Stimulated activated effector memory CD8-positive, alpha-beta T cell treated with anti-CD3 and anti-CD28 coated beads, Interleukin-12 subunit alpha, Interleukin-12 subunit beta, amount 100 ng/mL, for 72 hours (primary cell): Measurements from ENCODE around the gene RANBP10.
A peak's percentile ranks its signal among the peaks of the same experiment; 100 is the strongest.
"Not testable (repeated sequence)": the region's sequence is repeated elsewhere in the genome, so short reads cannot be mapped to it uniquely, and the experiment has no call there.

Experiments
- ATAC-seq: fragments of 150-1000 bp; cut with Tn5 transposase; 2 replicates; pipeline ENCODE4 v1.10.0; 2021
- DNase-seq, 2 donors: peaks; one replicate each; pipeline ENCODE4 v3.0.0; 2021 to 2022; ENCODE audit warnings: low spot score in 2 of 2
- H3K27ac Mint-ChIP-seq: one replicate; pipeline ENCODE4 v1.8.0; 2022; ENCODE audit warnings: mild to moderate bottlenecking, mixed read lengths
- H3K36me3 Mint-ChIP-seq: one replicate; pipeline ENCODE4 v1.8.0; 2022; ENCODE audit warnings: mild to moderate bottlenecking, mixed read lengths
- H3K4me1 Mint-ChIP-seq: one replicate; pipeline ENCODE4 v1.8.0; 2022; ENCODE audit warnings: mixed read lengths
- H3K4me3 Mint-ChIP-seq: one replicate; pipeline ENCODE4 v1.8.0; 2022; ENCODE audit warnings: mild to moderate bottlenecking, mixed read lengths
- H3K9me3 Mint-ChIP-seq: one replicate; pipeline ENCODE4 v1.8.0; 2022; ENCODE audit warnings: mixed read lengths

Gene RANBP10

GRCh38 chr16:67773569-67774456 lies 32.5 kb downstream of the RANBP10 start:
- H3K27ac Mint-ChIP-seq, result peak overlapping the region; percentile 64

GRCh38 chr16:67773099-67773498 lies 33.3 kb downstream of the RANBP10 start:
- Mint-ChIP-seq H3K4me3 (no peak overlapping the region), H3K27ac (peak overlapping the region; percentile 64), H3K4me1 (no peaks in the 10 kb centered on the region), H3K36me3 (peaks cover 44% of the 10 kb centered on the region), H3K9me3 (no peaks in the 10 kb centered on the region)
- DNase-seq (no peak), ATAC-seq (no peak)

More at GRCh38 chr16:67773569-67774456, 32.5 kb downstream of the RANBP10 start:
- Mint-ChIP-seq H3K9me3 (no peaks in the 10 kb centered on the region), H3K4me3 (no peak overlapping the region), H3K36me3 (peaks cover 42% of the 10 kb centered on the region), H3K4me1 (no peaks in the 10 kb centered on the region)
- no peak for DNase-seq
- ATAC-seq, result no peak

GRCh38 chr16:67770346-67770991 lies 35.9 kb downstream of the RANBP10 start:
- H3K4me3 Mint-ChIP-seq, result no peak overlapping the region
- no peak overlapping the region for H3K27ac Mint-ChIP-seq
- H3K36me3 Mint-ChIP-seq, result peaks cover 41% of the 10 kb centered on the region
- no peak for ATAC-seq
- H3K9me3 Mint-ChIP-seq, result no peaks in the 10 kb centered on the region
- no peak for DNase-seq
- H3K4me1 Mint-ChIP-seq, result no peaks in the 10 kb centered on the region

DNA sequence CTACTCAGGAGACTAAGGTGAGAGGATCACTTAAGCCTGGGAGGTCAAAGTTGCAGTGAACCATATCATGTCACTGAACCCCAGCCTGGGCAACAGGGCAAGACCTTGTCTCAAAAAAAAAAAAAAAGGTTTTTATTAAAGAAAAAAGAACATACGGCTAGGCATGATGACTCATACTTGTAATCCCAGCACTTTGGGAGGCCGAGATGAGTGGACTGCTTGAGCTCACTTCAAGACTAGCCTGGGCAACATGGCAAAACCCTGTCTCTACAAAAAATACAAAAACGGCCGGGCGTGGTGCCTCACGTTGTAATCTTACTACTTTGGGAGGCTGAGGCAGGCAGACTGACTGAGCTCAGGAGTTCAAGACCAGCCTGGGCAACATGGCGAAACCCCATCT lies 38.4 kb downstream of the RANBP10 start:
- Mint-ChIP-seq H3K4me1 (peaks cover 2% of the 10 kb centered on the region), H3K9me3 (no peaks in the 10 kb centered on the region), H3K36me3 (peaks cover 38% of the 10 kb centered on the region), H3K27ac (no peak overlapping the region), H3K4me3 (no peak overlapping the region)
- no peak for DNase-seq
- peak; percentile 31 for ATAC-seq

DNA sequence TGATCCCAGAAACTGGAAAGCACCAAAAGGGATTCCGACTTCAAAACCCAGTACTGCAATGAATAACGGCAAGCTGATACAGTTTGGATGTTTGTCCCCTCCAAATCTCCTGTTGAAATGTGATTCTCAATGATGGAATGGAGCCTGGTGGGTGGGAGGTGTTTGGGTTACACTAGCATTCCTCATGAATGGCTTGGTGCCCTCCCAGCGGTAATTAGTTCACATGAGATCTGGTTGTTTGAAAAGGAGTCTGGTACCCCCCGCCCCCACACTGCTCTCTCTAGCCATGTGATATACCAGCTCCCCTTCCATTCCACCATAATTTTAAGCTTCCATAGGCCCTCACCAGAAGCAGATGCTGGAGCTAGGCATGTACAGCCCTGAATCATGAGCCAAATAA lies 40.1 kb downstream of the RANBP10 start:
- H3K4me1 Mint-ChIP-seq, result peaks cover 9% of the 10 kb centered on the region
- ATAC-seq, result no peak
- H3K9me3 Mint-ChIP-seq, result no peaks in the 10 kb centered on the region
- no peak overlapping the region for H3K27ac Mint-ChIP-seq
- DNase-seq, result no peak
- H3K4me3 Mint-ChIP-seq, result no peak overlapping the region
- H3K36me3 Mint-ChIP-seq, result peaks cover 26% of the 10 kb centered on the region

DNA sequence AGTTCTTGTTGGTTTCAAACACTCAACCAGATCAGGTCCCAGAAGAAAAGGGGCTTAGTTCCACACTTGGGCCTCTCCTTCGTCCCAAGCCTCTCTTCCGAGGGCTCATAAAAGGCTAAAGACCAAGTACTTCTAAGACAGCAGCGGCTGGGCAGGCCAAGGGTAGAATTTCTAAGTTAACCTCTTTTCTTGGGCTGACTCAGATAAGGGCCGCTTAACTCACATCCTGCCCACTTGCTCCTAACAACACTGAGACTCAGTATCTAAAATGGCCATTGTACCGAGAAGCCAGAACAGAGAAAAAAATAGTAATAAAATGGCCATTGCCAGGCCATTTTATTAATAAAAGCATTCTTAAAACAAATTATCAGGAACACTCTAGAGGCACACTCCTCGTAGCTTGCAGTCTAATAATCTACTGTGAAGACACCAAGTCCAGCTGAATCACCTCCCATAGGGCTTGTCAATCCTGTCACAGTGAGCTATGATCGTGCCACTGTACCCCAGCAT lies 42.1 kb downstream of the RANBP10 start:
- peaks cover 6% of the 10 kb centered on the region for H3K36me3 Mint-ChIP-seq
- H3K27ac Mint-ChIP-seq, result no peak overlapping the region
- no peak overlapping the region for H3K4me3 Mint-ChIP-seq
- H3K4me1 Mint-ChIP-seq, result peaks cover 23% of the 10 kb centered on the region
- no peak for DNase-seq
- no peaks in the 10 kb centered on the region for H3K9me3 Mint-ChIP-seq
- no peak for ATAC-seq

DNA sequence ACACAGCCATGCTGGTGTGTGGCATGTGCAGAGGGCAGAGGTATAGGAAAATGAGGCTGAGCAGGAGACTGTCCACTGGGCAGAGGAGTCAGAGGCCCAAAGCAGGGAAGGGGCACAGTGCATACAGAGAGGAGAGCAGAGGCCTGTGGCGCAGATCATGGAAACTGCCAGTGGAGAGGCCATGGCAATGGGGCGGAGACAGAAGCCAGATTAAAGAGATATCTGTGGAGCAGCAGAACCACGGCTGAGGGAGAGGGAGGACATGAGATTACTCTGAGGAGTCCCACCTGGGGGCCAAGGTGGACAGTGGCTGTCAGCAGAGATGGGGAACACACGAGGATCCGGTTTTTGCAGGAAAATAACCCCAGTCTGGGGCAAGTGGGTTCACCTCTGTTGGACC lies 43.3 kb downstream of the RANBP10 start:
- H3K36me3 Mint-ChIP-seq, result no peaks in the 10 kb centered on the region
- peak overlapping the region; percentile 81 for H3K27ac Mint-ChIP-seq
- H3K4me3 Mint-ChIP-seq, result no peak overlapping the region
- peaks cover 30% of the 10 kb centered on the region for H3K4me1 Mint-ChIP-seq
- no peaks in the 10 kb centered on the region for H3K9me3 Mint-ChIP-seq
- ATAC-seq, result no peak
- DNase-seq, result no peak

GRCh38 chr16:67762385-67762784 lies 44.0 kb downstream of the RANBP10 start:
- H3K27ac Mint-ChIP-seq, result peak overlapping the region; percentile 81
- no peak for DNase-seq
- no peak for ATAC-seq
- no peaks in the 10 kb centered on the region for H3K36me3 Mint-ChIP-seq
- H3K9me3 Mint-ChIP-seq, result no peaks in the 10 kb centered on the region
- H3K4me3 Mint-ChIP-seq, result no peak overlapping the region
- peaks cover 30% of the 10 kb centered on the region for H3K4me1 Mint-ChIP-seq

- DNase-seq, result no peak
- Mint-ChIP-seq H3K4me3 (no peak overlapping the region), H3K27ac (no peak overlapping the region), H3K36me3 (no peaks in the 10 kb centered on the region), H3K4me1 (peaks cover 30% of the 10 kb centered on the region), H3K9me3 (no peaks in the 10 kb centered on the region)
- ATAC-seq, result no peak
Measured at GRCh38 chr16:67761924-67762323, 44.4 kb downstream of the RANBP10 start.

DNA sequence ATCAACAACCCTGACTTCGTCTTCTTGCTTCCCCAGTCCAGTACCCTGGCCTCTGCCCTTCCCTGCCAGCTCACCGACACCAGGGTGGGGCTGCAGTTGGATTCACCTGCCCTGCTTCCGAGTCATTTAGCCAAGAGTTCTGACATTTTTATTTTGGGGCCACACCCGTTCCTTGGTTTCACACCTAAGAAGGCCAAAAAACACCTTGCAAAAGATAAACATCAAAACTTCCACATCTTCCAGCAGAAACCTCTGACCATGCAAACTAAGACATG lies 45.5 kb downstream of the RANBP10 start:
- peak overlapping the region; percentile 41 for H3K27ac Mint-ChIP-seq
- H3K4me3 Mint-ChIP-seq, result no peak overlapping the region
- H3K4me1 Mint-ChIP-seq, result peaks cover 30% of the 10 kb centered on the region
- no peaks in the 10 kb centered on the region for H3K9me3 Mint-ChIP-seq
- DNase-seq (no peak), ATAC-seq (no peak)
- no peaks in the 10 kb centered on the region for H3K36me3 Mint-ChIP-seq

GRCh38 chr16:67760206-67760955 lies 46.0 kb downstream of the RANBP10 start:
- no peaks in the 10 kb centered on the region for H3K36me3 Mint-ChIP-seq
- no peak for DNase-seq
- no peaks in the 10 kb centered on the region for H3K9me3 Mint-ChIP-seq
- peak overlapping the region; percentile 41 for H3K27ac Mint-ChIP-seq
- H3K4me3 Mint-ChIP-seq, result no peak overlapping the region
- ATAC-seq, result no peak
- peaks cover 30% of the 10 kb centered on the region for H3K4me1 Mint-ChIP-seq

DNA sequence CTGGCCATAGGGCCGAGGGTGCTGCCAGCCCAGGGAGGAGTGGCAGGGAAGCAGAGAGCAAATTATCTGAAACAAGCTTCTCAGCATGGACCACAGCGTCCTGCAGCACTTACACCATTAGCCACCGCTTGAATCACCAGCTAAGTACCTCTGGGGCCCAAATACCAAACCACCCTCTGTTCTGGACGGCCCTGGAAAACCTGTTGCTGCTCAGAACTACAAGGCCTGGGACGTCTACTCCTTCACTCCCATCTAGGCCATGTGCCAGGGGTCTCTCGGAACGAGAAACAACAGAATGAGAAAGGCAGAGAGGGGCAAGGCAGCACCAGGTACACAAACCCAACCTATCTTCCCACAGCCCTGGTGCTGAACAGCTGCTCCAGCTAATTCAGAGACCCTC lies 47.4 kb downstream of the RANBP10 start:
- no peaks in the 10 kb centered on the region for H3K36me3 Mint-ChIP-seq
- H3K9me3 Mint-ChIP-seq, result no peaks in the 10 kb centered on the region

GRCh38 chr16:67758006-67758405 lies 48.4 kb downstream of the RANBP10 start:
- H3K4me3 Mint-ChIP-seq, result no peak overlapping the region
- ATAC-seq (no peak), DNase-seq (no peak)
- H3K9me3 Mint-ChIP-seq, result no peaks in the 10 kb centered on the region
- peaks cover 28% of the 10 kb centered on the region for H3K4me1 Mint-ChIP-seq
- no peak overlapping the region for H3K27ac Mint-ChIP-seq
- peaks cover 9% of the 10 kb centered on the region for H3K36me3 Mint-ChIP-seq

More for the DNA sequence above, 47.4 kb downstream of the RANBP10 start:
- peaks cover 30% of the 10 kb centered on the region for H3K4me1 Mint-ChIP-seq
- no peak overlapping the region for H3K4me3 Mint-ChIP-seq
- ATAC-seq (no peak), DNase-seq (no peak)
- H3K27ac Mint-ChIP-seq, result peak overlapping the region; percentile 50

DNA sequence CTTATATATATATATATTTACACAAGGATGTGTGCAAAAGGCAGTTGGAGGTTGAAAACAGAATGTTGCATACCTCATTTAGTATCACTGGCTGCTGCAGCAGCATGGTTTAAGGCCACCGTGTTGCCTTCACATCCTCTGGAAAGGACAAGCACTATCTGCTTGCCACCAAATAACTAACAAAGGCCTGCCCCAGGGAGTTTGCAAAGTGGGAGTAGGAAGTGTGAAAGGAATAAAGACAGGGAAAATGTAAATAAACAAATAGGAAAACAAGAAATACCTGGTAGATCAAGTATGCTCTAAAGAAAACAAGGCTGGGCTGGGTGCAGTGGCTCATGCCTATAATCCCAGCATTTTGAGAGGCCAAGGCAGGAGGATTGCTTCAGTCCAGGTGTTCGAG lies 53.7 kb downstream of the RANBP10 start:
- Mint-ChIP-seq H3K27ac (no peak overlapping the region), H3K4me3 (no peak overlapping the region), H3K36me3 (peaks cover 10% of the 10 kb centered on the region), H3K9me3 (no peaks in the 10 kb centered on the region), H3K4me1 (peaks cover 15% of the 10 kb centered on the region)
- ATAC-seq (no peak), DNase-seq (no peak)

DNA sequence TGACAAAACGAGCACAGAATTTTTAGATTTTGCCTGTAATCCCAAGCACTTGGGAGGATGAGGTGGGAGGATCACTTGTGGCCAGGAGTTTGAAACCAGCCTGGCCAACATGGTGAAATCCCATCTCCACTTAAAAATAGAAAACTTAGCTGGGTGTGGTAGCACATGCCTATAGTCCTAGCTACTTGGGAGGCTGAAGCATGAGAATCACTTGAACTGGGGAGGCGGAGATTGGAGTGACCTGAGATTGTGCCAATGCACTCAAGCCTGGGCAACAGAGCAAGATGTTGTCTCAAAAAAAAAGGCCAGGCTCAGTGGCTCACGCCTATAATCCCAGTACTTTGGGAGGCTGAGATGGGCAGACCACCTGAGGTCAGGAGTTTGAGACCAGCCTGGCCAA lies 55.0 kb downstream of the RANBP10 start:
- Mint-ChIP-seq H3K4me1 (peaks cover 15% of the 10 kb centered on the region), H3K36me3 (peaks cover 10% of the 10 kb centered on the region)
- H3K27ac Mint-ChIP-seq, ATAC-seq, H3K4me3 Mint-ChIP-seq, DNase-seq, H3K9me3 Mint-ChIP-seq: not testable (repeated sequence)
